Measurements from ENCODE around the gene BMP2K.
A peak's percentile ranks its signal among the peaks of the same experiment; 100 is the strongest.

BMP2K gene

GRCh38 chr4:78764498-78764961 is 11.6 kb upstream of the BMP2K start:
- no peak for DNase-seq (ENCODE audit: low read depth in 2 of 2)

DNA sequence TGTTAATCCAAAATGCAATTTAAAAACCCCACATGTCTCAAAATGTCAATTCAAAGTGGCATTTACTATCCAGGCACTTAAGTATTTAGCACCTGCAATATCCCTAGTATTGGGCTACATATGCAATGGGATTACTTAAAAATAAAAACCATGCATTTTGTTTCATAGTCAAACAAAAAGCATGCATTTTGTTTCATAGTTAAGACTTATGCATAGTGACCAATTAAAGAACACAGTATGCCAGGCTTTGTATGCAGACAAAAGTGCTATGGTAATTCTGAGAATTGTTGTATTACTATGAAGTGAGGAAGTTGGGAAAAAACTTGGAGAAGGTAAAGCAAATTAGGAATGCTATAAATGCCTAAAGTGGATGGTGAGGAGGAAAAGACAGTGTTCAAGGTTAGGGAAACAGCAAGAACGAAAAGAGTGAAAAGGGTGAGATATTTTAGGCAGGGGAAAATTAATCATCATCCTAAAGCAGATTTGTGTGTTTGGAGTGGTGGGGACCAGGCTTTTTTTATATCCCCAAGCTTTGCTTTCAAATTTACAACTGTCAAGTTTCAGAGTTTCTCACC is 10.6 kb upstream of the BMP2K start:
- no peak for DNase-seq (ENCODE audit: low read depth in 2 of 2)

DNA sequence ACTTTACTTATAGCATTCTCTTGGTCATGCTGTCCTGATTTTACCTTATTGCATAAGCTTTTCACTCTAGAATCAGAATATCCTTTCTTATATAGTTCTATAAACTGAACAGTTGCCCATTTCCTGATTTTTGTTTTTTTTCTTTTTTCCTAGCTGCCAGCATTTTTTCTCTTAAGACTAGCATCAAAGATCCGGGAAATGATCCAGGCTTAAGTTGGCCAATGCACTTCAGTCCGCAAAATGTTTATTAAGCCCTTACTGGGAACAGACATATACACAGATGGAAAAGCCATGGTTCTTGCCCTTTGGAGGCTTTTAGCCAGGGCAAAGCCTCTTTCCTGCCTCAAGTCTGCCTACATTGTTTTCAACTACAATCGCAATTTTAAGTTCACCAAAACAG is 10.1 kb upstream of the BMP2K start:
- DNase-seq (ENCODE audit: low read depth in 2 of 2) = no peak

DNA sequence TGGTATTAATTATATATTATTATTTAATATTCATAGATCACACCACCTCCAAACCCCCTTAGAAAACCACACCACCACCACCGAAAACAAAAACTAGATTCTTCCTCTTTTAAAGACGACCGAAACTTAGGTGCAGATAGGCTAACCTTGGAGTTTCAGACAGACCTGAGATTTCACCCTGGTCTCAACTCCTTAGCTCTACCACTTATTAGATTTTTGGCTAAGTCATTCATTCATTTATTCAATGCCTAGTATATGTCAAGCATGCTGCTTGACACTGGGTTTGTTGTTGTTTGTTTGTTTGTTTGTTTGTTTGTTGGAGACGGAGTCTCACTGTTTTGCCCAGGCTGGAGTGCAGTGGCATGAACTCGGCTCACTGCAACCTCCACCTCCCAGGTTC is 9.5 kb upstream of the BMP2K start:
- no peak for DNase-seq (ENCODE audit: low read depth in 2 of 2)

DNA sequence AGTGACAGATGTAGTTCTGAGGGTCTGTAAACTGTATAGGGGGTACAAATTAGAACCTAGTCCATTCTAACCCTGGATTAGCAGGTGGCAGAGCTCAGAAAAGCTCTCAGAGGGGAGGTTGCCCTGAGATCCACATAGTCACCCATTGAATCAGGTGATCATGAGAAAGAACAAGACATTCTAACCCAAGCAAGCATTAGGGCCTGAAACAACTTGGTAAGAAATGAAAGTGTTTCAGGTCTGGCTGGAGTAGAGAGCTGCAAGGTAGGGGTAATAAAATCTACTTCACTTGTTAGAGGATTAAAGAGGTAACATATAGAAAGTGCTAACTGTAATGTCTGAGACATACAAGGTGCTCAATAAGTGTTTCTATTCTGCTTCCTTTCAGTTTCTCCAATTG is 8.8 kb upstream of the BMP2K start:
- DNase-seq (ENCODE audit: low read depth in 2 of 2) = no peak

DNA sequence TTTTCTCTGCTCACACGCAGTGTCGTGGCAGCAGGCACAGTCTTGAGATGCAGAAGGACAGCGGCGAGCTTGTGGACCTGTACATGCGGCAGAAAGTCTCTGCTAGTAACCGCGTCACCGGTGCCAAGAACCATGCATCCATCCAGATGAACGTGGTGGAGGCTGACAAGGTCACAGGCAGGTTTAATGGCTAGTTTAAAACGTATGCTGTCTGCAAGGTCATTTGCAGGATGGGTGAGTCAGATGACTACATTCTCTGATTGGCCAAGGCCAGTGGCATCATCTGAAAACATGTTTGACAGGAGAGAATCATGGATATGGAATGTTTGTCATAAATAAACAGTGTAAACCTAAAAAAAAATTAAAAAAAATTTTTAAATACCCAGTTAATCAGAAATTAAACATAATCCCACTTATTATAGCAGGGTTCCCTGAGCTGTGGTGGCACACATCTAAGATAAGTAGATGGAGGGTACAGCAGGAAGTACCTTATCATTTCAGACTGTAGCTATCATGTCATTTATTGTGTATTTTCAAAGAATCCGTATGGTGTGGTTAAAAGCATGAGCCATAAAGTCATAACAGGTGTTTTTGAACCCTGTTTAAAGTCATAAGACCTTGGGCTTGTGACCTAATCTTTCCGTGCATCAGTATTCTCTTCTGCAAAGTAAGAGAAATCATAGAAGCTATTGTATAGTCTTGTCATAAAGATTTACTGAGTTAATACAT is 7.5 kb upstream of the BMP2K start:
- DNase-seq (ENCODE audit: low read depth in 2 of 2) = no peak

DNA sequence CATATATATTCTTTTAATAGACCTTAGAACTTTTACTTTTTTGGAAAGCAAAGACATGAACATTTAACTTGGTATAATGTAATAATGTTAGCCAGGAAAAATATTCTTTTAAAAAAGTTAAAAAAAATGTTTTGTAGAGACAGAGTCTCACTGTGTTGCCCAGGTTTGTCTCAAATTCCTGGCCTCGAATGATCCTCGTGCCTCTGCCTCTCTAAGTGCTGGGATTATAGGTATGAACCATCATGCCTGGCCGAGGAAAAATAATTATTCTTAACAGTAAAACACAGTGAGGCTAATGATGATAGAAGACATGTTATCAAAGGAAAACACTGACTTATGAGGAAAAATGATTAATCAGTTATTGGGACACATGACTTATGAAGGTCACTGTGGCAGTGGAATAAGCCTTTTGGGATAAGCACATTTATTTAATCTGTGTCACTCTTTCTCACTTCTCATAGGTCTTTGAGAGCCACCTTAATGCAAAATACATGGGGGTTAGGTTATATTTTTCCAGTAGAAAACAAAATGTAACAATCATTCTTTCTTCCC is 6.0 kb upstream of the BMP2K start:
- DNase-seq (ENCODE audit: low read depth in 2 of 2) = no peak

DNA sequence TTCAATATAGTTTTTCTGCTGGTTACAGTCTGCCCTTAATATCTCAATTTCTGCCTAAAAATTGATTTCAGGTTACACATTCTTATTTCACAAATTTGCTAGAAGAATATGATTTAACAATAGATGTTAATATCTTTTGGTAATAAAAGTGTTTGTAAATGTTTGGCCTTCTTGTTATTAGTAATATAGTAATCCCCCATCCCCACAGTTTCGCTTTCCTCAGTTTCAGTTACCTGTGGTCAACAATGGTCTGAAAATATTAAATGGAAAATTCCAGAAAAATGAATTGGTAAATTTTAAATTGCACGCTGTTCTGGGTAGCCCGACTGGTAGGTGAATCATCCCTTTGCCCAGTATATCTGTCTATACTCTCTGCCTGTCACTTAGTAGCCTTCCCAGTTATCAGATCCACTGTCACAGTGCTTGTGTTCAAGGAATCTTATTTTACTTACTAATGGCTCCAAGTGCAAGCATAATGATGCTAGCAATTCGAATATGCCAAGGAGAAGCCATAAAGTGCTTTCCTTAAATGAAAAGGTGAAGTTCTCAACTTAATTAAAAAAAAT is 3.5 kb upstream of the BMP2K start:
- no peak for DNase-seq (ENCODE audit: low read depth in 2 of 2)

DNA sequence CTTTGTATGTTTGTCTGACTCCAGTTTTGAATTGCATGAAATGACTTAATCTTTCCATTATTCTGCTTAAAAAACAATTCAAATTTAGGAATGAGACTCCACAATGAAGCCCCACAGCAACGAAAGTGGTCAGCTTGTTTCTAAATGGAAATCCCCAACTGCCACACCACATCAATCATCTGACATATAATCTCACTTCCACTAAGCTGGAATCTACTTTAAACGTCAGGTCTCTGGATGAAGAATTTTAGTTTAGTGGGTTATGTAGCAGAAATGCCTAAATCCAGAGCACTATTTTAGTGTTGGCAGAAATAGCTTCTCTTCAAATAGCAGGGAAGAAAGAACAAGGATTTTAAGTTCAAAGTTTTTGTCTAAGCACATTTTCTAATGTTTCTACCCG is 1.7 kb upstream of the BMP2K start:
- DNase-seq (ENCODE audit: low read depth in 2 of 2) = no peak

- DNase-seq (ENCODE audit: low read depth in 2 of 2) = peak; percentile 71 to 76
Measured at GRCh38 chr4:78775303-78776078, 659 bp upstream of the BMP2K start.

GRCh38 chr4:78776729-78777575 is 802 bp downstream of the BMP2K start:
- peak; percentile 19 to 36 for DNase-seq (ENCODE audit: low read depth in 2 of 2)

DNA sequence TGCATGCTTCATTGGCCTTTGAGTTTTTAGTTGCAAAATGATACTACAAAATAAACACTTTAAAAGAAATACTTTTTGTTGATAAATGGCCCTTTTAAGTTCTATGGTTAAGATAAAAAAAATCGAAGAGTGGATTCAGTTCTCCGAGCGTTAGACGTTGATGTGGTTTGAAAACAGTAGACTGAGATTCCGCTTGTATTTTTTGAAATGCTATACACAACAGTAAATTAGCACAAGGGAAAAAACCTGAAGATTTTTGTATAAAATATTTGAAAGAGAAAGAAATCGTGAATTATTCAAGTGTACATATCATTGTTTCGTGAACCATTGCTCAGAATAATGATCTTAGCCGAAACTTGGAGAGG is 1.4 kb downstream of the BMP2K start:
- no peak for DNase-seq (ENCODE audit: low read depth in 2 of 2)

DNA sequence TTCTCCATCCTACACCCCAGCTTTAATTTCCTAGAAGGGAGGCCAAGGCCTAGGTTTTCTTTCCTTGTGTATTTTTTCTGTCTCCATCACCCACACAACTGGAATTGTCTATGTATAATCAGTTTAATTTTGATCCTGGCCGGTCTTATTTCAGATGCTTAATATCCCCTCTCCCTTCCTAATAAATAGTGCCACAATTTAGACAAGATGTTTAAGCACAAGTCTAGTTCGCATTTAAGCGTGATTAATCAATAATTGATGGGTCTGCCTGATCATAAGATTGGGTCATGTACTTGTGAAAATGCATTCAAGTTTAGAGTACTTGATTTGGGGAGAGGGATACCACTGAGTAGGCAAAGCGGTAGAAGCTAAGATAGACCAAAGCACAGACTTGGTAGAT is 2.4 kb downstream of the BMP2K start:
- no peak for DNase-seq (ENCODE audit: low read depth in 2 of 2)

- no peak for DNase-seq (ENCODE audit: low read depth in 2 of 2)
Measured at GRCh38 chr4:78779280-78779679, 3.1 kb downstream of the BMP2K start.

- no peak for DNase-seq (ENCODE audit: low read depth in 2 of 2)
Measured at GRCh38 chr4:78780093-78780492, 3.9 kb downstream of the BMP2K start.

- DNase-seq (ENCODE audit: low read depth in 2 of 2) = no peak
Measured at GRCh38 chr4:78781139-78781538, 5.0 kb downstream of the BMP2K start.

- no peak for DNase-seq (ENCODE audit: low read depth in 2 of 2)
Measured at GRCh38 chr4:78781924-78782323, 5.8 kb downstream of the BMP2K start.

DNA sequence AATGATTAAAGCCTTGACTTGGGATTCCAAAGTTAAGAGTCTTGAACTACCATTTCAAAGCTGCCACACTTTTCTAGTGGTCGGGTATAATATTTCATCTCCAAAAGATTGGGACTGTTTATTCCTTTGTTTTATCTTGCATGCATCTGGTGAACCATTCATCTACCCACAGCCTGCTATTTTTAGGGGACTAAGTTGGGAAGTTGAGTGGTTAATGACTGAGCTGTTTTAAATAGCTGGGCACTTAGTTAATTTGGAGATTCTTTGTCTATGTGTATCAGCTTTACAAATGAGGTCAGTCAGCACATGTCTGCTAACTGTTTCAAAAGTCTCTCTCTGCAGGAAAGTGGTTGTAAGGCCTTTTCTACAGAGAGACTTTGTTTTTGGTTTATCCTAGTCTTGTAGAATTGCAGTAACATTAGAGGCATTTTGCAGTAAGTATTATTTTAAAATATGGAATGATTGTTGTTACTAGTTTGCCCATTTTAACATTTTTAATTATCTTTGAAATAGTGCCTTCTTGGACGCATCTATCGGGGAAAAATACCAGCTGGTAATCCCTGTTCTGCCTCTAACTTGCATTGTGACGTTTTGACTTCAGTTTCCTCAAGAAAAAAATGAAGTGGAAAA is 8.2 kb downstream of the BMP2K start:
- DNase-seq (ENCODE audit: low read depth in 2 of 2) = no peak

GRCh38 chr4:78787392-78788006 is 11.3 kb downstream of the BMP2K start:
- DNase-seq (ENCODE audit: low read depth in 2 of 2) = no peak

Data from stimulated activated CD4-positive, alpha-beta T cell treated with anti-CD3 and anti-CD28 coated beads, Interleukin-15, amount 100 ng/mL, for 48 hours (primary cell).